Measurements from ENCODE around the gene TRAF3.

Gene TRAF3

GRCh38 chr14:102883089-102883541, 105.9 kb downstream of the TRAF3 start:
- TF ChIP-seq, protein P1, sequence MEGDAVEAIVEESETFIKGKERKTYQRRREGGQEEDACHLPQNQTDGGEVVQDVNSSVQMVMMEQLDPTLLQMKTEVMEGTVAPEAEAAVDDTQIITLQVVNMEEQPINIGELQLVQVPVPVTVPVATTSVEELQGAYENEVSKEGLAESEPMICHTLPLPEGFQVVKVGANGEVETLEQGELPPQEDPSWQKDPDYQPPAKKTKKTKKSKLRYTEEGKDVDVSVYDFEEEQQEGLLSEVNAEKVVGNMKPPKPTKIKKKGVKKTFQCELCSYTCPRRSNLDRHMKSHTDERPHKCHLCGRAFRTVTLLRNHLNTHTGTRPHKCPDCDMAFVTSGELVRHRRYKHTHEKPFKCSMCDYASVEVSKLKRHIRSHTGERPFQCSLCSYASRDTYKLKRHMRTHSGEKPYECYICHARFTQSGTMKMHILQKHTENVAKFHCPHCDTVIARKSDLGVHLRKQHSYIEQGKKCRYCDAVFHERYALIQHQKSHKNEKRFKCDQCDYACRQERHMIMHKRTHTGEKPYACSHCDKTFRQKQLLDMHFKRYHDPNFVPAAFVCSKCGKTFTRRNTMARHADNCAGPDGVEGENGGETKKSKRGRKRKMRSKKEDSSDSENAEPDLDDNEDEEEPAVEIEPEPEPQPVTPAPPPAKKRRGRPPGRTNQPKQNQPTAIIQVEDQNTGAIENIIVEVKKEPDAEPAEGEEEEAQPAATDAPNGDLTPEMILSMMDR (IDR thresholded peaks at IDR 0.05; ENCODE audit: low read length, missing control alignments), result no peak
- H3K4me3 ChIP-seq (replicated peaks; ENCODE audit: low read depth, low read length), result no peak overlapping the region
- DNase-seq (ENCODE audit: low read depth), result no peak

DNA sequence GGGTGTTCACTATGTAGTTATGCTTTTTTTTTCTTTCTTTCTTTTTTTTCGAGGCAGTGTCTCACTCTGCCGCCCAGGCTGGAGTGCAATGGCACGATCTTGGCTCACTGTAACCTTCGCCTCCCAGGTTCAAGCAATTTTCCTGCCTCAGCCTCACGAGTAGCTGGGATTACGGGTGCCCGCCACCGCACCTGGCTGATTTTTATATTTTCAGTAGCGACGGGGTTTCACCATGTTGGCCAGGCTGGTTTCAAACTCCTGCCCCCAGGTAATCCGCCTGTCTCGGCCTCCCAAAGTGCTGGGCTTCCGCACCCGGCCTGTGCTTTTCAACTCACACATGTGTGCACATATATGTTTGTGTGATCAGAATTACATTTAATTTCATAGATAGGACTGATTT, 106.3 kb downstream of the TRAF3 start:
- TF ChIP-seq, protein P1 (IDR thresholded peaks at IDR 0.05; ENCODE audit: low read length, missing control alignments), result no peak
- no peak overlapping the region for H3K4me3 ChIP-seq (replicated peaks; ENCODE audit: low read depth, low read length)
- DNase-seq (ENCODE audit: low read depth), result no peak

- TF ChIP-seq, protein P1 (IDR thresholded peaks at IDR 0.05; ENCODE audit: low read length, missing control alignments), result no peak
- no peak for DNase-seq (ENCODE audit: low read depth)
- no peak overlapping the region for H3K4me3 ChIP-seq (replicated peaks; ENCODE audit: low read depth, low read length)
These were observed 108.6 kb downstream of the TRAF3 start for GRCh38 chr14:102885737-102886447.

- H3K4me3 ChIP-seq (replicated peaks; ENCODE audit: low read depth, low read length), result no peak overlapping the region
These were observed 111.5 kb downstream of the TRAF3 start for GRCh38 chr14:102888748-102889147.

DNA sequence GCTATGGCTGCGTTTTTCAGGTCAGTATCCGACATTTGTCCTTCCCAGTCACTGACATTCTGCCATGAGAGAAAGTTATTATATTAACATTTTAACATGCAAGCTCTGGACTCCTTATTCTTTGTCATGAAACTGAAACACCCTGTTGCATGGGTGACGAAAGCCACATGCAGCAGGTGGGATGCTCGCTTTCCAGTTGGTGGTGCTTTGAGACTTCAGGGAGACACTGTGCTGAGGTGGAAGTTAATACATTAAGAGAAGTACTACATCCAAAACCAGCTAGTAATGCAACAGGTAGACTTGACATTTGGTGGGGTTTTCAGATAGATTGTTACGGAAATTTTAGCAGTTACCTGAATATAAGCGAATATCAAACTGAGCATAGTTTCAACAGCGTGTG, 112.4 kb downstream of the TRAF3 start:
- TF ChIP-seq, protein P1 (IDR thresholded peaks at IDR 0.05; ENCODE audit: low read length, missing control alignments), result no peak
- DNase-seq (ENCODE audit: low read depth), result no peak
- no peak overlapping the region for H3K4me3 ChIP-seq (replicated peaks; ENCODE audit: low read depth, low read length)

More at GRCh38 chr14:102888748-102889147, 111.5 kb downstream of the TRAF3 start:
- no peak for DNase-seq (ENCODE audit: low read depth)
- TF ChIP-seq, protein P1 (IDR thresholded peaks at IDR 0.05; ENCODE audit: low read length, missing control alignments), result no peak

DNA sequence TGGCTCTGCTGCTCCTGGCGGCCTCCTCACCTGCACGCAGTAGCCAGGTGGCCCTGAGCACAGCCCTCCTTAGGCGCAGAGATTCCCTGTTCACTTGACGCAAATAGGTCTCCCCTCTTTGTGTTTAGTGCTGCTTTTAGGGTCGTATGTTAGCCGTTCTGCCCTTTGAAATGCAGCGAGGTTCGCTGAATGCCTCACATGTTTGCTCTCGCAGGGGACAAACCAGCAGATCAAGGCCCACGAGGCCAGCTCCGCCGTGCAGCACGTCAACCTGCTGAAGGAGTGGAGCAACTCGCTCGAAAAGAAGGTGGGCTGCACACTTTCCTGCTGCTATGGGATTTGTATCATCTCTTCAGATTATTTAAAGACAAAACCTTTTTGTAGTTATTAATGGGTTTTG, 113.9 kb downstream of the TRAF3 start:
- TF ChIP-seq, protein P1 (IDR thresholded peaks at IDR 0.05; ENCODE audit: low read length, missing control alignments), result no peak
- H3K4me3 ChIP-seq (replicated peaks; ENCODE audit: low read depth, low read length), result no peak overlapping the region

GRCh38 chr14:102891556-102891955, 114.3 kb downstream of the TRAF3 start:
- peak; percentile 27 for DNase-seq (ENCODE audit: low read depth)
- no peak overlapping the region for H3K4me3 ChIP-seq (replicated peaks; ENCODE audit: low read depth, low read length)
- TF ChIP-seq, protein P1 (IDR thresholded peaks at IDR 0.05; ENCODE audit: low read length, missing control alignments), result no peak

More for the DNA sequence above, 113.9 kb downstream of the TRAF3 start:
- DNase-seq (ENCODE audit: low read depth), result no peak

All from fibroblast of pulmonary artery (primary cell).